Activated T-cell treated with anti-CD3 and anti-CD28 coated beads for 24 hours (primary cell): ENCODE data around the gene CENPA.
"Not testable (repeated sequence)": the region's sequence is repeated elsewhere in the genome, so short reads cannot be mapped to it uniquely, and the experiment has no call there.

Experiments used
- DNase-seq: peaks from one replicate; pipeline ENCODE4 v3.0.0-alpha.2; 2020; ENCODE audit warnings: low read depth

CENPA gene

GRCh38 chr2:26793518-26793917 is 7.7 kb downstream of the CENPA start:
- DNase-seq: no peak

GRCh38 chr2:26795135-26795534 is 9.3 kb downstream of the CENPA start:
- DNase-seq: not testable (repeated sequence)

GRCh38 chr2:26801328-26801727 is 15.5 kb downstream of the CENPA start:
- DNase-seq: no peak

- no peak for DNase-seq
Observed at GRCh38 chr2:26801796-26802195, 15.9 kb downstream of the CENPA start.

GRCh38 chr2:26805241-26805676 is 19.4 kb downstream of the CENPA start:
- DNase-seq: no peak

GRCh38 chr2:26807788-26808460 is 22.1 kb downstream of the CENPA start:
- DNase-seq: no peak

GRCh38 chr2:26809211-26809610 is 23.4 kb downstream of the CENPA start:
- DNase-seq: no peak

- no peak for DNase-seq
Observed at GRCh38 chr2:26809876-26810577, 24.2 kb downstream of the CENPA start.

GRCh38 chr2:26811261-26811660 is 25.4 kb downstream of the CENPA start:
- no peak for DNase-seq

- DNase-seq: no peak
Observed at GRCh38 chr2:26811791-26812694, 26.2 kb downstream of the CENPA start.

- DNase-seq: no peak
Observed at GRCh38 chr2:26812731-26813130, 26.9 kb downstream of the CENPA start.

GRCh38 chr2:26814072-26814765 is 28.4 kb downstream of the CENPA start:
- DNase-seq: not testable (repeated sequence)

- no peak for DNase-seq
Observed at GRCh38 chr2:26816893-26817292, 31.0 kb downstream of the CENPA start.

- no peak for DNase-seq
Observed at GRCh38 chr2:26818255-26818654, 32.4 kb downstream of the CENPA start.

GRCh38 chr2:26818972-26819371 is 33.1 kb downstream of the CENPA start:
- no peak for DNase-seq

GRCh38 chr2:26820932-26821331 is 35.1 kb downstream of the CENPA start:
- no peak for DNase-seq

- no peak for DNase-seq
Observed at GRCh38 chr2:26822877-26823276, 37.0 kb downstream of the CENPA start.

- DNase-seq: no peak
Observed at GRCh38 chr2:26838121-26838906, 52.5 kb downstream of the CENPA start.

GRCh38 chr2:26840937-26841610 is 55.2 kb downstream of the CENPA start:
- DNase-seq: no peak

GRCh38 chr2:26843041-26843440 is 57.2 kb downstream of the CENPA start:
- no peak for DNase-seq
